GM10266 (cell line): ENCODE measurements around the gene MTCH1.

Experiments
- DNase-seq: peaks from one replicate; pipeline ENCODE4 v3.0.0; 2012; ENCODE audit errors: extremely low spot score
- CTCF ChIP-seq: IDR thresholded peaks from 2 replicates; pipeline ENCODE4 v1.5.1; 2012; ENCODE audit warnings: mild to moderate bottlenecking, low read depth; ENCODE audit not compliant: control insufficient read depth, insufficient read depth; ENCODE audit errors: missing control alignments

Gene MTCH1

GRCh38 chr6:36967301-36967700, 18.7 kb downstream of the MTCH1 start:
- no peak for TF ChIP-seq CTCF
- no peak for DNase-seq

- no peak for DNase-seq
- TF ChIP-seq CTCF: no peak
Observed at GRCh38 chr6:36964908-36965307, 21.1 kb downstream of the MTCH1 start.

- no peak for TF ChIP-seq CTCF
- DNase-seq: no peak
Observed at GRCh38 chr6:36964349-36964748, 21.6 kb downstream of the MTCH1 start.

GRCh38 chr6:36963451-36964290, 22.3 kb downstream of the MTCH1 start:
- no peak for TF ChIP-seq CTCF
- no peak for DNase-seq

- TF ChIP-seq CTCF: no peak
- peak; percentile 85 for DNase-seq
Observed at GRCh38 chr6:36962874-36963273, 23.1 kb downstream of the MTCH1 start.

GRCh38 chr6:36961441-36962435, 24.3 kb downstream of the MTCH1 start:
- no peak for DNase-seq
- TF ChIP-seq CTCF: no peak
